Omental fat pad (tissue), 4 donors: ENCODE results near the gene APOL1. TPM values are rescaled to one million over a fixed set of nuclear protein-coding genes. Genes with fewer than 3 reads are reported as not detected.
"Not testable (repeated sequence)": the region's sequence is repeated elsewhere in the genome, so short reads cannot be mapped to it uniquely, and the experiment has no call there.

Experiments used
- ATAC-seq: fragments of 150-250 bp; one replicate; pipeline ENCODE4 v1.9.1; 2016; ENCODE audit warnings: mild to moderate bottlenecking, moderate library complexity; ENCODE audit not compliant: low FRiP score
- DNase-seq: peaks from one replicate; pipeline ENCODE4 v3.0.0-alpha.2; 2019; ENCODE audit warnings: low spot score
- total RNA-seq, 4 donors: library from RNA; depleted of rRNA; stranded (reverse); fragments of >200 nt; gene quantifications; one replicate each; pipeline ENCODE4 v1.1.0, GENCODE V29; 2016
- TF ChIP-seq, protein P1 (sequence below), 3 donors: fragments of 450-650 bp; IDR thresholded peaks; one replicate each; pipeline ENCODE4 v1.5.1; 2016 to 2017; ENCODE audit warnings: antibody characterized with exemption in 3 of 3, mild to moderate bottlenecking in 3 of 3, moderate library complexity in 2 of 3

Gene APOL1
- total RNA-seq, 4 donors from 2014 or later = 27.3 to 89.3 (median 65.3) TPM

- TF ChIP-seq, protein P1, sequence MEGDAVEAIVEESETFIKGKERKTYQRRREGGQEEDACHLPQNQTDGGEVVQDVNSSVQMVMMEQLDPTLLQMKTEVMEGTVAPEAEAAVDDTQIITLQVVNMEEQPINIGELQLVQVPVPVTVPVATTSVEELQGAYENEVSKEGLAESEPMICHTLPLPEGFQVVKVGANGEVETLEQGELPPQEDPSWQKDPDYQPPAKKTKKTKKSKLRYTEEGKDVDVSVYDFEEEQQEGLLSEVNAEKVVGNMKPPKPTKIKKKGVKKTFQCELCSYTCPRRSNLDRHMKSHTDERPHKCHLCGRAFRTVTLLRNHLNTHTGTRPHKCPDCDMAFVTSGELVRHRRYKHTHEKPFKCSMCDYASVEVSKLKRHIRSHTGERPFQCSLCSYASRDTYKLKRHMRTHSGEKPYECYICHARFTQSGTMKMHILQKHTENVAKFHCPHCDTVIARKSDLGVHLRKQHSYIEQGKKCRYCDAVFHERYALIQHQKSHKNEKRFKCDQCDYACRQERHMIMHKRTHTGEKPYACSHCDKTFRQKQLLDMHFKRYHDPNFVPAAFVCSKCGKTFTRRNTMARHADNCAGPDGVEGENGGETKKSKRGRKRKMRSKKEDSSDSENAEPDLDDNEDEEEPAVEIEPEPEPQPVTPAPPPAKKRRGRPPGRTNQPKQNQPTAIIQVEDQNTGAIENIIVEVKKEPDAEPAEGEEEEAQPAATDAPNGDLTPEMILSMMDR (IDR thresholded peaks at IDR 0.05) = no peak
- ATAC-seq = no peak
- DNase-seq = no peak
Measured at GRCh38 chr22:36289406-36289870, 36.5 kb downstream of the APOL1 start.

- ATAC-seq, DNase-seq: not testable (repeated sequence)
Measured at GRCh38 chr22:36289948-36290371, 37.0 kb downstream of the APOL1 start.

DNA sequence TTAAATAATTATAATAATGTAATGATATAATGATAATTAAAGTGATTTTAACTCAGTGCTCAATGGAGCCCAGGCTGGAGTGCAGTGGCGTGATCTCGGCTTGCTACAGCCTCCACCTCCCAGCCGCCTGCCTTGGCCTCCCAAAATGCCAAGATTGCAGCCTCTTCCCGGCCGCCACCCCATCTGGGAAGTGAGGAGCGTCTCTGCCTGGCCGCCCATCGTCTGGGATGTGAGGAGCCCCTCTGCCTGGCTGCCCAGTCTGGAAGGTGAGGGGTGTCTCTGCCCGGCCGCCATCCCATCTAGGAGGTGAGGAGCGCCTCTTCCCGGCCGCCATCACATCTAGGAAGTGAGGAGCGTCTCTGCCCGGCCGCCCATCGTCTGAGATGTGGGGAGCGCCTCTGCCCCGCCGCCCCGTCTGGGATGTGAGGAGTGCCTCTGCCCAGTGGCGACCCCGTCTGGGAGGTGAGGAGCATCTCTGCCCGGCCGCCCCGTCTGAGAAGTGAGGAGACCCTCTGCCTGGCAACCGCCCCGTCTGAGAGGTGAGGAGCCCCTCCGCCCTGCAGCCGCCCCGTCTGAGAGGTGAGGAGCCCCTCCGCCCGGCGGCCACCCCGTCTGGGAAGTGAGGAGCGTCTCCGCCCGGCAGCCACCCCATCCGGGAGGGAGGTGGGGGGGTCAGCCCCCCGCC is 37.6 kb downstream of the APOL1 start:
- not testable (repeated sequence) for DNase-seq, ATAC-seq

- TF ChIP-seq, protein P1 (IDR thresholded peaks at IDR 0.05) = no peak
- DNase-seq (no peak), ATAC-seq (no peak)
Measured at GRCh38 chr22:36291831-36292740, 39.2 kb downstream of the APOL1 start.

GRCh38 chr22:36292823-36293530 is 40.0 kb downstream of the APOL1 start:
- DNase-seq = no peak
- TF ChIP-seq, protein P1 (IDR thresholded peaks at IDR 0.05) = no peak
- ATAC-seq = no peak

GRCh38 chr22:36293606-36294292 is 40.8 kb downstream of the APOL1 start:
- DNase-seq = no peak

GRCh38 chr22:36294293-36294620 is 41.3 kb downstream of the APOL1 start:
- TF ChIP-seq, protein P1 (IDR thresholded peaks at IDR 0.05) = no peak
- no peak for DNase-seq
- ATAC-seq = no peak

More at GRCh38 chr22:36293606-36294292, 40.8 kb downstream of the APOL1 start:
- TF ChIP-seq, protein P1 (IDR thresholded peaks at IDR 0.05) = no peak
- ATAC-seq = no peak
